Measurements from ENCODE around the gene QKI. TPM values are rescaled to one million over a fixed set of nuclear protein-coding genes. Genes with fewer than 3 reads are reported as not detected.

The QKI gene
- total RNA-seq, 1 experiment from 2014 or later: 176 TPM

- no peak overlapping the region for H2BK120ac ChIP-seq (ENCODE audit: low read depth, low read length, poor library complexity, severe bottlenecking)
- no peaks in the 10 kb centered on the region for H3K79me2 ChIP-seq (ENCODE audit: insufficient read depth, low read length)
- no peak for DNase-seq
- H4K91ac ChIP-seq (ENCODE audit: insufficient read length, low read depth, low read length): no peak overlapping the region
- H3K9me3 ChIP-seq (ENCODE audit: control insufficient read depth, low read depth, low read length): no peaks in the 10 kb centered on the region
- H3K4me2 ChIP-seq (ENCODE audit: insufficient read depth, insufficient read length, low read length): no peak overlapping the region
- no peak overlapping the region for H2AK5ac ChIP-seq (ENCODE audit: insufficient read length, low read length)
- H2BK5ac ChIP-seq (ENCODE audit: insufficient read length, low read length): no peak overlapping the region
- H3K4me1 ChIP-seq (ENCODE audit: insufficient read depth, low read length): peaks cover 5% of the 10 kb centered on the region; the same call in 1 of the 2 replicates
- no peak overlapping the region for H2BK12ac ChIP-seq (ENCODE audit: insufficient read length, low read depth, low read length)
- H3K14ac ChIP-seq (ENCODE audit: insufficient read depth, low read length): no peak overlapping the region
- Mint-ChIP-seq H3K4me1 (peaks cover 50 to 54% of the 10 kb centered on the region in 2 experiments), H3K36me3 (ENCODE audit: insufficient read depth in 1 of 3, low read depth in 3 of 3) (peaks cover 0 to 4% (median 0%) of the 10 kb centered on the region in 3 experiments; a peak in 1 of 7 replicates), H3K4me3 (no peak overlapping the region), H3K27me3 (ENCODE audit: low read depth) (peaks cover 15% of the 10 kb centered on the region), H3K27ac (no peak overlapping the region), H3K9me3 (no peaks in the 10 kb centered on the region; a peak in 3 of 5 replicates)
- no peak overlapping the region for H2AFZ ChIP-seq (ENCODE audit: low read length)
- no peak overlapping the region for H3K18ac ChIP-seq (ENCODE audit: insufficient read length, low read depth, low read length)
- H2BK20ac ChIP-seq (ENCODE audit: low read depth, low read length, poor library complexity, severe bottlenecking): no peak overlapping the region
- no peak for TF ChIP-seq CTCF (conservative IDR thresholded peaks at IDR 0.05)
- H3K23me2 ChIP-seq (ENCODE audit: insufficient read length, low read depth, low read length, poor library complexity, severe bottlenecking): peaks cover 3% of the 10 kb centered on the region
- H3K56ac ChIP-seq (ENCODE audit: insufficient read length, low read depth, low read length): no peak overlapping the region
- no peak overlapping the region for H3T11ph ChIP-seq (ENCODE audit: low read length)
- no CpG with 5 or more reads among the region's 2 CpGs for WGBS (ENCODE audit: extremely low coverage, insufficient read length, low lambda C conversion rate)
- no peak overlapping the region for H3K4ac ChIP-seq (ENCODE audit: low read depth, low read length)
- no peaks in the 10 kb centered on the region for H3K27me3 ChIP-seq (ENCODE audit: insufficient read depth, low read length)
- no peaks in the 10 kb centered on the region for H4K20me1 ChIP-seq (ENCODE audit: control insufficient read depth, insufficient read depth, insufficient read length)
- H3K23ac ChIP-seq (ENCODE audit: insufficient read length, low read depth, low read length): no peak overlapping the region
- no peak overlapping the region for H3K27ac ChIP-seq (ENCODE audit: insufficient read length, low read depth, low read length)
- no peak overlapping the region for H2BK15ac ChIP-seq (ENCODE audit: low read depth, low read length)
- H4K8ac ChIP-seq (replicated peaks; ENCODE audit: insufficient read length, low read depth, low read length): no peak overlapping the region
- H4K5ac ChIP-seq (ENCODE audit: insufficient read length, low read depth, low read length): no peak overlapping the region
- H3K79me1 ChIP-seq (ENCODE audit: insufficient read depth, low read depth, low read length, poor library complexity, severe bottlenecking): no peaks in the 10 kb centered on the region
- no peak overlapping the region for H3K9ac ChIP-seq (ENCODE audit: extremely low read depth, insufficient read length, low read length)
Measured at GRCh38 chr6:163398115-163398514, 16.4 kb upstream of the QKI start.
